ENCODE results near the gene PSTPIP1.
A peak's percentile ranks its signal among the peaks of the same experiment; 100 is the strongest.

Gene PSTPIP1

GRCh38 chr15:76976572-76977270 lies 18.2 kb upstream of the PSTPIP1 start:
- DNase-seq (ENCODE audit: low read depth, low spot score): no peak
- H3K4me3 ChIP-seq (ENCODE audit: low read length): no peak overlapping the region

GRCh38 chr15:76978522-76979330 lies 16.2 kb upstream of the PSTPIP1 start:
- no peak overlapping the region for H3K4me3 ChIP-seq (ENCODE audit: low read length)
- DNase-seq (ENCODE audit: low read depth, low spot score): no peak

- no peak overlapping the region for H3K4me3 ChIP-seq (ENCODE audit: low read length)
- no peak for DNase-seq (ENCODE audit: low read depth, low spot score)
Observed at GRCh38 chr15:76979331-76979925, 15.5 kb upstream of the PSTPIP1 start.

DNA sequence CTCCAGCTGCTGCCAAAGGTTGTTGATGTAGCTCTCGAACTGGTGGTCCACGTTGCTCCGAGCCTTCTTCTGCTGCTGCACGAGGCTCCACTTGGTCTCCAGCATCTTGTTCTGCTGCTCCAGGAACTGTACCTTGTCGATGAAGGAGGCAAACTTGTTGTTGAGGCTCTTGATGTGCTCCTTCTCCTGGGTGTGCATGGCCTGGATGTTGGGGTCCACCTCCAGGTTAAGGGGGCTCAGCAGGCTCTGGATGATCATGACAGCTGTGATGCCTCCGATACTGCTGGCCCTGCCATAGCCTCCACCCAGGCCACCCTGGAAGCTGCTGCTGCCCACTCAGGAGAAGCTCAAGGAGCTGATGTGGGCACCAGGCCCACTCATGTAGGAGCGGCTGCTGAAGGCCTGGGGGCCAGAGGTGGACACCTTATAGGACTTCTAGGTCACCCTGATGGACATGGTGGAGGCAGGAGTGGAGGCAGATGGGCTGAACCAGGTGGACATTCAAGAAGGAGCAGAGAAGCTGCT lies 14.9 kb upstream of the PSTPIP1 start:
- no peak for DNase-seq (ENCODE audit: low read depth, low spot score)
- no peak overlapping the region for H3K4me3 ChIP-seq (ENCODE audit: low read length)

DNA sequence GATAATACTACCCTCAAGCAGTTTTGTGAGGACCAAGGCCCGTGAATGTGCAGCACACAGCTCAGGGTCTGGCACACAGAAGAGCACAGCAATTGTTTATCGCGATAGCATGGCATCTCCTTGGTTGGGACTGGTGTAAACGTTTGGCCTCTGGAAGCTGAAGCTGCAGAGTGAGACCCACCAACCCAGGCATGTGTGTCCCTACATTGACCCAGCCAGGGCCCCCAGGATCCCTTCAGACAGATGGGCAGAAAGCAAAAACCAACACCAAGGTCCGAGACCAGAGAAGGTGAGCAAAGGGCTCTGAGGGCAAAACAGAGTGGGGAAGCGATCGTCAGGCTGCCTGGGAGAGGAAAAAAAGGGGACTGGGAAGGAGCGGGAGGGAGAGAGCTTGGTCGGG lies 12.6 kb upstream of the PSTPIP1 start:
- DNase-seq (ENCODE audit: low read depth, low spot score): no peak
- no peak overlapping the region for H3K4me3 ChIP-seq (ENCODE audit: low read length)

DNA sequence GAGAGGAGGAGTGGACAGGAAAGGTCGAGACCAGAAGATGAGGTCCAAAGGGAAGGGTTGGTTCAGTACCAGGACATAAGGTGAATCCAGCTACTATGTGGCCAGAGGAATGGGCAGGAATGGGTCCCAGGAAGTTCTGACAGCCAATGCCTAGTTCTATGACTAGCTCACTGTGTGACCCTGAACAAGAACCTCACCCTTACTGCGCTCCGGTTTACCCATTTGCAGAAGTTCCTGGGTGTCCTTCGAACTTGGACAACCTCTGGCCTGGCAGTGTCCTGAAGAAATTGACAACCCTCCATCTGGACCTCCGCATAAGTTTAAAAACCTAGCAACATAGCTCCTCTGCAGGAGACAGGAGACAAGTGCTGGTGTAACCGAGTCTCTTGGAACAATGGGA lies 12.2 kb upstream of the PSTPIP1 start:
- no peak for DNase-seq (ENCODE audit: low read depth, low spot score)
- no peak overlapping the region for H3K4me3 ChIP-seq (ENCODE audit: low read length)

GRCh38 chr15:76983590-76984375 lies 11.1 kb upstream of the PSTPIP1 start:
- no peak overlapping the region for H3K4me3 ChIP-seq (ENCODE audit: low read length)
- DNase-seq (ENCODE audit: low read depth, low spot score): no peak

DNA sequence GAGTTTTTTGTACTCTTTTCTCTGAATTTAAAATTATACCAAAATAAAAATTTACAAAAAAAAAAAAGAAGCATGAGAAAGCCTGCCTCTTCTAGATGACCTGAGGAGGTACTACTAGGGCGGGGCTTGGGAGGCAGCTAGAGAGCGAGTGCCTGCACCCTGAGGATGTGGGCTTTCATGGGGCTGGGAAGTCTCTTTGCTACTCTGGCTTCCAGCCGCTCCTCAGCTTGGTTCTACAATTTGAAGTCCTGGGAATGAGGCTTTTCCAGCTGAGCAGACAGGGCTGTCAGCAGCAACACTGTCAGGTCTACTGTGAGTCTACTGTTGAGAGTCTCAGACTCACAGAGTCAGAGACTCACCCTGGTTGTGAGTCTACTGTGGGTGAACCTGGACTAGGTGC lies 8.2 kb upstream of the PSTPIP1 start:
- no peak for DNase-seq (ENCODE audit: low read depth, low spot score)
- H3K4me3 ChIP-seq (ENCODE audit: low read length): no peak overlapping the region

- DNase-seq (ENCODE audit: low read depth, low spot score): no peak
- no peak overlapping the region for H3K4me3 ChIP-seq (ENCODE audit: low read length)
Observed at GRCh38 chr15:76987276-76987675, 7.7 kb upstream of the PSTPIP1 start.

- no peak for DNase-seq (ENCODE audit: low read depth, low spot score)
- no peak overlapping the region for H3K4me3 ChIP-seq (ENCODE audit: low read length)
Observed at GRCh38 chr15:76987896-76988860, 6.7 kb upstream of the PSTPIP1 start.

- H3K4me3 ChIP-seq (ENCODE audit: low read length): no peak overlapping the region
- DNase-seq (ENCODE audit: low read depth, low spot score): no peak
Observed at GRCh38 chr15:76988867-76989780, 5.8 kb upstream of the PSTPIP1 start.

- no peak overlapping the region for H3K4me3 ChIP-seq (ENCODE audit: low read length)
- DNase-seq (ENCODE audit: low read depth, low spot score): no peak
Observed at GRCh38 chr15:76991048-76991447, 3.9 kb upstream of the PSTPIP1 start.

DNA sequence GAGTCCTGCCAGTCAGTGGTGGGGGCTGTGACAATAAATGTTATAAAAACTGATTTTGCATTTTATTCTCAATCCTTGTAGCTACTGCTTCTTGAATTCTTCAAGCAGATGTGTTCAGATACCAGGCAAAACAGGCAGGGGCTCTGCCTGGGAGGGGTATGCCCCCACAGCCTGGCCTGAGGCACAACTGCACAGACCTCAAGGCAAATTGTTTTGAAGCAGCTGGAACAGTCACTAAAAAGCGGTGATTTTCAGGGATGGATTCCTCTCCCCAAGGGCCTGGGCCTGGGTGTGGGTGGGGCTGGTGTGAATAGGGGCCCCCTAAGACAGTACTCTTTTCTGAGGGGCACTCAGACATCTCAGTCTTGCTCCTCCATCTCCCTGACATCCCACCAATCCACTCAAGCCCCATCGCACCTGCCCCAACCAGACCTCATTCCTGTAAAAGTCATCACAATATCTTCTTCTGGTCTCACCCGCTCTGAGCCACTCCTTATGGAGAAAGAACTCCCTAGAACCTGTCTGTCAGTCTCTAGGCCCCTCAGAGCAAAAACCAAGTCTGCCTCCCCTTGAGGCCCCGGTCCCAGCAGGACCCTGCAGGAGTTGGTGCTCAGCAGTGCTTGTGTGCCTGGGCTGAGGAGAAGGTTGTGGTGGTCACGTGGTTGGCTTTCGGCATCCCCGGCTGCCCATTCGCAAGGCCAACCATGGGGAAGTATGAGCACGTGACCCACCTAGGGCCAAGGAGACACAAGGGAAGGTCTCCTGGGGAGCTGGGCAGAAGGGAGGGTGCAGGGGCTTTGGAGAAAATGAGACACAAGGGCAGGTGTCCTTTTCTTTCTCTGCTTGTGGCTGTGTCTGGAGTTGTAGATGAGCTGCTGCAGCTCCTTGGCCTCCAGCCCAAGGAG lies 2.9 kb upstream of the PSTPIP1 start:
- no peak for DNase-seq (ENCODE audit: low read depth, low spot score)
- H3K4me3 ChIP-seq (ENCODE audit: low read length): no peak overlapping the region

DNA sequence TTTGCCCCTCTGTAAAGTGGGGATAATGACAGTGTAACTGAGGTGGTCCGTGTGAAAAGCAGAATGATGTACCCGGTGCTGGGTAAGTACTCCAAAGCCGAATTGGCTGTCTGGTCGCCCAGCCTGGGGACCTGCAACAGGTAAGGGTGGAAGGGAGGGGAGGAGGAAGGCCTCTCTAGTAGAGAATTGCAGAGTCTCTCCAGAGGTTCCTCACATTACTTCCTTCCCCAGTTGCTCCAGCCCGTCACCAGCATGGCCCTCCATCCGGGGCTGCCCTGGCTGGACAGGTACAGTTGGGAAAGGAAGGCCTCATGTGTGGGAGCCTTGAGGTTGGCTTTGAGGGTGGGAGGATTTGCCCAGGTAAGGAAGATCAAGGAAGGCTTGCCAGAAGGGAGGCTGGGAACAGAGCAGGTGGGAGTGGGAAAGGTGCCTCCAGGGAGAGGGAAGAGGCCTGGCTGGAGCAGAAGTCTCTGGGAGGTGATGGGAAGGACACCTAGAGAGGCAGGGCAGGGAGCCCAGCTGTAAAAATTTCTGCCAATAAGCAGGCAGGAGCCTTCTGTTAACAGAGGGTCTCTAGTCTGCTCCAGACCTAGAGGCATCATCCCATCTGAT lies 1.7 kb upstream of the PSTPIP1 start:
- DNase-seq (ENCODE audit: low read depth, low spot score): no peak
- H3K4me3 ChIP-seq (ENCODE audit: low read length): no peak overlapping the region

DNA sequence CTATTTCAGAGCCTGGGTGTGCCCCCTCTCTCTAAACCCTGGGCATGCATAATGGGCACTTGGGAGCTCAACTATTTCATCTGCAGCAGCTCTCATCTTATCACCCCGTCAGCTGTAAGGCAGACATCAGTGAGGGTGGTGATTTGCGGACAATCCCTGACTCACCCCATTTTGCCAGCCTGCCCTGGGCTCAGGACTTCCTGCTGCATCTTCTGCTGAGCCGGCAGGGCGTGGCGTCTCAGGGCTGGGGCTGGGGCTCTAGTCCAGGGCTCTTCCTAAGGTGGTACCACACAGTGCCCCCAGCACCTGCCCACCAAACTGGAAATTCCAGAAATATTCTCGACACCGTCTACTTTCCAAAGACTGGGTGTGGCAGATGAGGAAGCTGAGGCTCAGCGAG lies 925 bp upstream of the PSTPIP1 start:
- no peak for DNase-seq (ENCODE audit: low read depth, low spot score)
- no peak overlapping the region for H3K4me3 ChIP-seq (ENCODE audit: low read length)

DNA sequence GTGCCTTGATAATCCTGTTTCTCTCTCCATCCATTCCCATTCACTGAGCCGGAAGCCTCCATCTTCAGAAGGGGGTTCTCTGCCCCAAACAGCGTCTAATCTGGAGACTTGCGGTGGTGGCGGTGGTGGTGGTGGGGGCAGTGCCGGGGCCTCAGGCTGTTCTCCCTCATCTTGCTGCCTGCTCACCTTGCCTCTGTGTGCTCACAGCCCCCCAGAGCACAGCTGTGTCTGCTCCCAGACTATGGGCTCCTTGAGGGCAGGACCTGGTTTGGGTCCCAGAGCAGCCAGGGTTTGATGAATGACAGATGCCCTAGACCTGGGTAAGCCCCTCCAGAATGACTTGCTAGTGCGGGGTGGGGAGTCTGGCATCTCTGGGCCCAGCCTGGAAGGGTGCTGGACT lies 430 bp upstream of the PSTPIP1 start:
- no peak for DNase-seq (ENCODE audit: low read depth, low spot score)
- peak overlapping the region; percentile 49; the same call in 1 of the 2 replicates for H3K4me3 ChIP-seq (ENCODE audit: low read length)

Measured in Jurkat, Clone E6-1 (cell line).